Measurements from ENCODE around the gene SPAG17.

SPAG17 gene

DNA sequence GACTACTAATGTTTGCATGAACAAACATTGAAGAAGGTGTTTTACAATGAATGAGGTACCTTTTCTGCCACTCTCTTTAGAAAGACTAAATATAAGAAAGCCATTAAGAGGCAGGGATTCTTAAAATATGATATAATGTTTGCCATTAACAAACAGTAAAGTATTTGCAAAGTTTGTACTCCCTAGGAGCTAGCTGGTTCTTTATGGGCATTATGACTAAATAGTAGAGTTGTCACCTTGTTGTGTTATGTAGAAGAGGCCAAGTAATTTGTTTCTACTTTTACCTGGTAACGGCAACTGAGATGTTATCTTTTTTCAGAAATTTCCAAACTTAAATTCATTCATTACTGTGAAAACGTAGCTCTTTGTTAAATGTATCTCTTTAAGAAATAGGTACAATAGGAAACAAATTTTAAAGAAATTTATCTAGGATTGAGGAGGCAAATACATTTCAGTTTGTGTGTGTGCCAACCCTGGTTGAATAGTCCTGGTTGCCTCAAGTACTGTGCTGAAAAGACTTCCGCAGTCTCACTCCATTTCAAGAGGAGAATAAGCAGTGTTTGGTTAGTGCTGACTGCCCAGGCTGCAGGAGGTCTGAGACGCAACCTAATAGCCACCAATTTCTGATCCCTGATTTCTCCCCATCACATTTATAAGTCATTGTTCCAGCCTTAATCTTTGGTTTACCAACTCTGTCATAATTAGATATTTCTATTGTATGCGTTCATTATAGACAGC lies 203.4 kb downstream of the SPAG17 start:
- no peak for DNase-seq
- H3K9me3 ChIP-seq: no peaks in the 10 kb centered on the region
- H3K4me3 ChIP-seq (ENCODE audit: low read depth, low read length): no peak overlapping the region
- peaks cover 4% of the 10 kb centered on the region; the same call in 1 of the 2 replicates for H3K27me3 ChIP-seq
- no peaks in the 10 kb centered on the region for H3K4me1 ChIP-seq
- H3K36me3 ChIP-seq: no peaks in the 10 kb centered on the region
- TF ChIP-seq, protein P1, sequence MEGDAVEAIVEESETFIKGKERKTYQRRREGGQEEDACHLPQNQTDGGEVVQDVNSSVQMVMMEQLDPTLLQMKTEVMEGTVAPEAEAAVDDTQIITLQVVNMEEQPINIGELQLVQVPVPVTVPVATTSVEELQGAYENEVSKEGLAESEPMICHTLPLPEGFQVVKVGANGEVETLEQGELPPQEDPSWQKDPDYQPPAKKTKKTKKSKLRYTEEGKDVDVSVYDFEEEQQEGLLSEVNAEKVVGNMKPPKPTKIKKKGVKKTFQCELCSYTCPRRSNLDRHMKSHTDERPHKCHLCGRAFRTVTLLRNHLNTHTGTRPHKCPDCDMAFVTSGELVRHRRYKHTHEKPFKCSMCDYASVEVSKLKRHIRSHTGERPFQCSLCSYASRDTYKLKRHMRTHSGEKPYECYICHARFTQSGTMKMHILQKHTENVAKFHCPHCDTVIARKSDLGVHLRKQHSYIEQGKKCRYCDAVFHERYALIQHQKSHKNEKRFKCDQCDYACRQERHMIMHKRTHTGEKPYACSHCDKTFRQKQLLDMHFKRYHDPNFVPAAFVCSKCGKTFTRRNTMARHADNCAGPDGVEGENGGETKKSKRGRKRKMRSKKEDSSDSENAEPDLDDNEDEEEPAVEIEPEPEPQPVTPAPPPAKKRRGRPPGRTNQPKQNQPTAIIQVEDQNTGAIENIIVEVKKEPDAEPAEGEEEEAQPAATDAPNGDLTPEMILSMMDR (IDR thresholded peaks at IDR 0.05; ENCODE audit: low read depth, low read length): no peak

DNA sequence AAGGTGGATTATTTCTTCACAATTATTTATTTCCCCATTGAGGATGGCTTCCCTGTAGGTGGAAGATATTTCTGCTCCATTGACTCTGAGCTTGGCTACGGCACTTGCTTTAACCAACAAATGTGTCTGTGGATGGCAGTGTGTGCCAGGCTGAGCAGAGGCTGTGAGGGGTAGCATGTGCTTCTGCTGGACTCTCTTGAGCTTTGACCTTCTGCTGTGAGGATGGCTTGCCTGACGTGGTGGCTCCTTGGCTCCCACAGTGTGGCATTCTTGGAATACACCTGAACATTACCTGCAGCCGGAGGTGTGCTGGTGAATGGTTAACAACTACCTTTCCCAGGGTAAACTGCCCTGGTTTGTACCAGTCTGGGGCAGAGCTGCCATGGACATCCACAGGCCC lies 208.6 kb downstream of the SPAG17 start:
- no peak for DNase-seq
- Histone ChIP-seq H3K36me3 (no peaks in the 10 kb centered on the region), H3K4me1 (no peaks in the 10 kb centered on the region), H3K27me3 (peaks cover 4% of the 10 kb centered on the region; the same call in 1 of the 2 replicates), H3K4me3 (ENCODE audit: low read depth, low read length) (no peak overlapping the region), H3K9me3 (no peaks in the 10 kb centered on the region)
- TF ChIP-seq, protein P1 (IDR thresholded peaks at IDR 0.05; ENCODE audit: low read depth, low read length): no peak

DNA sequence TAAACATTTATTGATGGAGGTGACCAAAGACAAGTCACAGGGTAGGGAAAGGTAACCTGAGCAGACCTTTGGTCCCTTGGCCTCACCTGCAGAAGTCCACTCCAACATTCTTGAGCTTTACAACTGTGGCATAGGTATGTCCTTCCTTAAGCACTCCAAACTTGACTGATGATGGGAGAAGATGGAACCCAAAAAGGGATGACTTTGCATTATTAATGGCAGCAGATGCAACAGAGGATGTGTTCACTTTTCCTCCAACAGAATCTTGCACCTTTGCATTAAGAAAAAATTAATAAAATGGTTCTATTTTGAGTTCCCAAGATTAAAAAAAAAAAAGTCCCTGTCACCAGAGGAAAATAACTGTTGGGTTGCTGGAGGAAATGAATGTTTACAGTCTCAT lies 213.3 kb downstream of the SPAG17 start:
- Histone ChIP-seq H3K4me3 (ENCODE audit: low read depth, low read length) (no peak overlapping the region), H3K9me3 (no peaks in the 10 kb centered on the region), H3K27me3 (no peaks in the 10 kb centered on the region), H3K36me3 (no peaks in the 10 kb centered on the region), H3K4me1 (no peaks in the 10 kb centered on the region; the same call in 1 of the 2 replicates)
- no peak for DNase-seq
- TF ChIP-seq, protein P1 (IDR thresholded peaks at IDR 0.05; ENCODE audit: low read depth, low read length): no peak

DNA sequence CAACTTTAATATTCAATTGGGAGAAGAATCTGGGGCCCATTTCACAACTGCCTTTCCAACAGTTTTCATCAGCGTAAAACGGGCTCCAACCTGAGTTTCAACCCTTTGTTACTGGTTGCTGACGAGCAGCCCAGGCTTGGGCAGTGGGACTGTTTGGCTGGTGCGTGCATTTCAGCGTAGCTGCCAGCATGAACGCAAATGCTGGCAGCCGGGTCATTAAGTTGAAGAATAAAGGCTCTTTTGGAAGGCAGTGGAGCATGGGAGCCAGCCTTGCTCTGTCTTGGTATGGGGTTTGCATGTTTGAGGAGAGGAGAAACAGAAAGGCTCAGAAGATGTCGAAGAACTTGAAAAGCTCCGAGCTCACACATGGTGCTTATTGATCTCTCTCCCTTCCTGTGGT lies 214.8 kb downstream of the SPAG17 start:
- H3K4me1 ChIP-seq: no peaks in the 10 kb centered on the region; the same call in 1 of the 2 replicates
- TF ChIP-seq, protein P1 (IDR thresholded peaks at IDR 0.05; ENCODE audit: low read depth, low read length): no peak
- DNase-seq: no peak
- no peaks in the 10 kb centered on the region for H3K27me3 ChIP-seq
- H3K4me3 ChIP-seq (ENCODE audit: low read depth, low read length): no peak overlapping the region
- no peaks in the 10 kb centered on the region for H3K9me3 ChIP-seq
- H3K36me3 ChIP-seq: no peaks in the 10 kb centered on the region

DNA sequence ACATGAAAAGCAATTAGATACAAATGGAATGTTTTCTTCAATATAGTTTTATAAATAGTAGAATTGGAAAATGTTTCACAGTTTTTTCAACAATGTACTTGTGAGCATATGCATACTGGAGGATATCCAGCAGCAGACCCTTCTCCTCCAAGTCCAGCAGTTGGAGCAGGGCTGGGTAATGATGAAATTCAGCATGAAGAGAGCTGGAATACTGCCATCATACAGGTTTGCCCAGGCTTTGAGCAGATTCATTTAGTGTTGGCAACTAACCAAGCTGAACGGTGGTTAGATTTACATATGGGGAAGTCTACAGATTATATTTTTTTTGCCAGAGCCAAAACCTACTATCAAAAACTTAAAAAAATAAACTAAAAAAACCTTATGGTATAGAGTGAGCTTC lies 217.1 kb downstream of the SPAG17 start:
- peak; percentile 11 for DNase-seq
- TF ChIP-seq, protein P1 (IDR thresholded peaks at IDR 0.05; ENCODE audit: low read depth, low read length): no peak
- H3K9me3 ChIP-seq: no peaks in the 10 kb centered on the region
- no peaks in the 10 kb centered on the region; the same call in 1 of the 2 replicates for H3K4me1 ChIP-seq
- peaks cover 7% of the 10 kb centered on the region for H3K36me3 ChIP-seq
- H3K4me3 ChIP-seq (ENCODE audit: low read depth, low read length): no peak overlapping the region
- no peaks in the 10 kb centered on the region for H3K27me3 ChIP-seq

DNA sequence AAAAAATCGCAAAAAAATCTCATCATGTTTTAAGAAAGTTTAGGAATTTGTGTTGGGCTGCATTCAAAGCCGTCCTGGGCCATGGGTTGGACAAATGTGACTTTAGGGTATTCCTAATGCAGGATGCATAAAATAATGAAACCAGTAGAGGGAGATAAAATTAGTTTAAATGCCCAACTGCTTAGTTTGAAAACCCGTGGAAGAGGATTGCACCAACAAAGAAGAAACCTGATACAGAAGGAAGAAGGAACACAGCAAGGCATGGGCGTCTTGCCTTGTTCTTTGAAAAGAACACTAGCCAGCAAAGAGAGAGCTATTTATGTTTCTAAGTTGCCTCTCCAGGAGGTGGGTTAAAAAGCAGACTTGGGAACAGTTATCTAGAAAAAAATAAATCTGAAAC lies 217.6 kb downstream of the SPAG17 start:
- H3K36me3 ChIP-seq: peaks cover 10% of the 10 kb centered on the region
- H3K9me3 ChIP-seq: no peaks in the 10 kb centered on the region
- H3K27me3 ChIP-seq: no peaks in the 10 kb centered on the region
- no peak overlapping the region for H3K4me3 ChIP-seq (ENCODE audit: low read depth, low read length)
- TF ChIP-seq, protein P1 (IDR thresholded peaks at IDR 0.05; ENCODE audit: low read depth, low read length): peak; percentile 29; the same call in 1 of the 2 replicates
- H3K4me1 ChIP-seq: no peaks in the 10 kb centered on the region; the same call in 1 of the 2 replicates
- DNase-seq: no peak

Measured in BE2C (cell line).